Left lung (tissue), 10 donors: ENCODE results near the gene KMT5B. TPM values are rescaled to one million over a fixed set of nuclear protein-coding genes. Genes with fewer than 3 reads are reported as not detected.
A peak's percentile ranks its signal among the peaks of the same experiment; 100 is the strongest.

ENCODE experiments used
- ATAC-seq: fragments of 200-7000 bp; cut with Tn5 transposase; one replicate; pipeline ENCODE4 v1.9.1; 2020; ENCODE audit warnings: moderate library complexity
- DNase-seq, 4 donors: peaks; one replicate each; pipeline ENCODE4 v3.0.0-alpha.2; 2013 to 2020
- H3K27ac ChIP-seq, 2 donors: fragments of 200-600 bp; sonication (generic) in 1 of 2; one replicate each; pipeline versions ENCODE4 v1.5.0 to v1.8.0; 2020 to 2021
- H3K27me3 ChIP-seq, 2 donors: fragments of 200-600 bp; sonication (generic) in 1 of 2; one replicate each; pipeline versions ENCODE4 v1.5.0 to v1.8.0; 2020 to 2021
- H3K36me3 ChIP-seq, 2 donors: fragments of 200-600 bp; sonication (generic) in 1 of 2; one replicate each; pipeline versions ENCODE4 v1.5.0 to v1.8.0; 2020 to 2021
- H3K4me1 ChIP-seq, 2 donors: fragments of 200-600 bp; one replicate each; pipeline ENCODE4 v1.8.0; 2021
- H3K4me3 ChIP-seq, 2 donors: fragments of 200-600 bp; sonication (generic) in 1 of 2; one replicate each; pipeline versions ENCODE4 v1.5.0 to v1.8.0; 2020 to 2021; ENCODE audit warnings: mild to moderate bottlenecking in 1 of 2
- H3K9me3 ChIP-seq, 2 donors: fragments of 200-600 bp; sonication (generic) in 1 of 2; one replicate each; pipeline versions ENCODE4 v1.5.0 to v1.8.0; 2020 to 2021
- intact Hi-C, 2 donors: fragments of 100-400 bp; cut with DNase I; formaldehyde crosslinking; loops; one replicate each; pipeline versions ENCODE4 v1.11.2 to v1.14.2; 2022
- polyA plus RNA-seq, 6 donors: library from polyadenylated mRNA; unstranded; fragments of 120-200 nt; gene quantifications; one replicate each; pipeline ENCODE4 v1.2.1, GENCODE V29; 2013; ENCODE audit not compliant: insufficient read length in 6 of 6
- total RNA-seq, 2 donors: library from RNA; stranded (reverse); fragmentation: NEBNext Ultra II Directional; extraction: Animal tissue kit (Norgen Biotek cat#: 25700); gene quantifications; one replicate each; pipeline ENCODE4 v1.2.1, GENCODE V29; 2021
- TF ChIP-seq, protein P1 (sequence below), 2 donors: fragments of 200-600 bp; sonication (generic) in 1 of 2; IDR thresholded peaks; one replicate each; pipeline versions ENCODE4 v1.5.0 to v1.8.0; 2021; ENCODE audit warnings: antibody characterized with exemption in 2 of 2
- donor health status: DM: no; HTN: yes; CAD: no.
- donor health status: DM: no; HTN: no; CAD: no.

The KMT5B gene
- total and polyA plus RNA-seq, 8 donors = 36.0 to 91.7 (median 86.4) TPM

DNA sequence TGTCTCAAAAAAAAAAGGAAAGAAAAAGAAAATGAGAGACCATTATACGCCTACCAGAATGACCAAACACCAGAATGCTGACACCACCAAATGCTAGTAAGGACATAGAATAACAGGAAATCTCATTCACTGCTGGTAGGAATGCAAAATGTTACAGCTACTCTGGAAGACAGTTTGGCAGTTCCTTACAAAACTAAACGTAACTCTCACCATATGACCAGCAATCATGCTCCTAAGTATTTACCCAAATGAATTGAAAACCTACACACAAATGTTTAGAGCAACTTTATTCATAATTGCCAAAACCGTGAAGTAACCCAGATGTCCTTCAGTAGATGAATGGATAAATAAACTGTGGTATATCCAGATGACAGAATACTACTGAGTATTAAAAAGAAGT, 99.1 kb downstream of the KMT5B start:
- peaks cover 0 to 6% of the 10 kb centered on the region in 2 donors for H3K36me3 ChIP-seq
- intact Hi-C loops = no loop called here
- H3K27ac ChIP-seq = peak overlapping the region; percentile 27 to 34
- ATAC-seq (peak; percentile 20), DNase-seq (peak in 1 of 4 donors; percentile 56)
- peaks cover 9 to 48% of the 10 kb centered on the region in 2 donors for H3K4me1 ChIP-seq
- TF ChIP-seq, protein P1, sequence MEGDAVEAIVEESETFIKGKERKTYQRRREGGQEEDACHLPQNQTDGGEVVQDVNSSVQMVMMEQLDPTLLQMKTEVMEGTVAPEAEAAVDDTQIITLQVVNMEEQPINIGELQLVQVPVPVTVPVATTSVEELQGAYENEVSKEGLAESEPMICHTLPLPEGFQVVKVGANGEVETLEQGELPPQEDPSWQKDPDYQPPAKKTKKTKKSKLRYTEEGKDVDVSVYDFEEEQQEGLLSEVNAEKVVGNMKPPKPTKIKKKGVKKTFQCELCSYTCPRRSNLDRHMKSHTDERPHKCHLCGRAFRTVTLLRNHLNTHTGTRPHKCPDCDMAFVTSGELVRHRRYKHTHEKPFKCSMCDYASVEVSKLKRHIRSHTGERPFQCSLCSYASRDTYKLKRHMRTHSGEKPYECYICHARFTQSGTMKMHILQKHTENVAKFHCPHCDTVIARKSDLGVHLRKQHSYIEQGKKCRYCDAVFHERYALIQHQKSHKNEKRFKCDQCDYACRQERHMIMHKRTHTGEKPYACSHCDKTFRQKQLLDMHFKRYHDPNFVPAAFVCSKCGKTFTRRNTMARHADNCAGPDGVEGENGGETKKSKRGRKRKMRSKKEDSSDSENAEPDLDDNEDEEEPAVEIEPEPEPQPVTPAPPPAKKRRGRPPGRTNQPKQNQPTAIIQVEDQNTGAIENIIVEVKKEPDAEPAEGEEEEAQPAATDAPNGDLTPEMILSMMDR (IDR thresholded peaks at IDR 0.05) = no peak
- H3K27me3 ChIP-seq = no peaks in the 10 kb centered on the region
- no peaks in the 10 kb centered on the region for H3K9me3 ChIP-seq
- H3K4me3 ChIP-seq = no peak overlapping the region

DNA sequence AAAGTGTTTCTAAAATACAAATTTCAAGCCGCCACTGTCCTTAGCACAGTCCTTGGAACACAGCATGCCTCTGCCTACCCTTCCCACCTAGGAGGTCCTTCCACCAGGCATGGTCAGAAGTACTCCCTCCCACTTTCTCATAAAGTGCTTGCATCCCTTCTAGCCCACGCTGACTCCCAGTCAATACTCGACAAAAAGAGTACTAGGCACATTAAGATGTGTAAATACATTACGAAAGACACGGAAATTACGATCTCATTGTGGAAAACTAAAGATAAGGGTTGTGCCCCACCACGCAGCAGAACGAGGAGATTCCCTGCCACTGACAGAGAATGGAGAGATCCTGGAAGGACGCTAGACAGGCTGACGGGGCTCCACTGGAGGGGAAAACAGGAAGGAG, 105.4 kb downstream of the KMT5B start:
- TF ChIP-seq, protein P1 (IDR thresholded peaks at IDR 0.05) = no peak
- H3K27ac ChIP-seq = peak overlapping the region; percentile 25 to 57
- intact Hi-C loops = no loop called here
- peaks cover 0 to 6% of the 10 kb centered on the region in 2 donors for H3K36me3 ChIP-seq
- H3K9me3 ChIP-seq = no peaks in the 10 kb centered on the region
- H3K4me3 ChIP-seq = no peak overlapping the region
- DNase-seq (no peak), ATAC-seq (peak; percentile 66)
- peaks cover 0 to 18% of the 10 kb centered on the region in 2 donors for H3K4me1 ChIP-seq
- H3K27me3 ChIP-seq = no peaks in the 10 kb centered on the region

DNA sequence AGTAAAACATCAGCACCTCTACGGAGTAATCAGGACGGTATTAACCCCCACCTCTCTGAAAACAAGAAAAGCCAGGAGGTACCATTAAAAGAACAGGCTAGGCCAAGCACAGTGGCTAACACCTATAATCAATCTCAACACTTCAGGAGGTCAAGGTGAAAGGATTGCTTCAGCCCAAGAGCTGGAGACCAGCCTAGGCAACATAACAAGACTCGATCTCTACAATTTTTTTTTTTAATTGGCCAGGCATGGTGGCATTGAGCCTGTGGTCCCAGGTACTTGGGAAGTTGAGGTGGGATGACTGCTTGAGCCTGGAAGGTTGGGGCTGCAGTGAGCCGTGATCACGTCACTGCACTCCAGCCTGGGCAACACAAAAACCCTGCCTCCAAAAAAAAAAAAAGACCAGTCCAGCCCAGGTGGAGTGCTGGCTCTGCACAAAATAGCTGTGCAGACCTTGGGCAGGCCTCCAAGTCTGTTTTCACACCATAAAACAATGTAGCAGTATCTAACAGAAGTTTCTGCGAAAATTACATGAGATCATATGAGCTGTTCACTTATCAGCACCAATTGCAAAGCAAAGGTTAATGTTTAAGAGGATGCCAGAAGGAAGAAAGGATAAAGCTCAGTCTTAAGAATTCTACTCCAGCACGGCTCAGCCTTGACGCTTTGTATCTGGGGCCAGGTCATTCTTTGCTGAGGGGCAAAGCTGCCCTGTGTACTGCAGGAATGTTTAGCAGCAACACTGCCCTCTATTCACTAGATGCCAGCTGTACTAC, 106.7 kb downstream of the KMT5B start:
- DNase-seq (peak in 2 of 4 donors; percentile 51 to 68), ATAC-seq (peak; percentile 81)

More for the DNA sequence above, 106.7 kb downstream of the KMT5B start:
- intact Hi-C loops = no loop called here
- H3K4me1 ChIP-seq = peaks cover 0 to 18% of the 10 kb centered on the region in 2 donors
- H3K27ac ChIP-seq = peak overlapping the region; percentile 16 to 57
- H3K36me3 ChIP-seq = peaks cover 0 to 6% of the 10 kb centered on the region in 2 donors
- TF ChIP-seq, protein P1 (IDR thresholded peaks at IDR 0.05) = no peak
- H3K27me3 ChIP-seq = no peaks in the 10 kb centered on the region
- H3K9me3 ChIP-seq = no peaks in the 10 kb centered on the region
- no peak overlapping the region for H3K4me3 ChIP-seq

Other genes with a start within 250 kb of the KMT5B start
- 10 to 100 TPM; 52.5 to 98.9 TPM for gene UNC93B1, start 209.2 kb downstream of the KMT5B start, total RNA-seq
- 10 to 100 TPM; 15.7 to 22.6 (median 16.7) TPM for gene UNC93B1, start 209.2 kb downstream of the KMT5B start, polyA plus RNA-seq
- gene ALDH3B1, start 203.0 kb downstream of the KMT5B start, total RNA-seq = 10 to 100 TPM; 59.3 to 87.1 TPM
- gene ALDH3B1, start 203.0 kb downstream of the KMT5B start, polyA plus RNA-seq = 10 to 100 TPM; 12.1 to 18.3 (median 14.1) TPM
- gene NDUFS8, start 182.6 kb downstream of the KMT5B start, total RNA-seq = 100 to 1,000 TPM; 148 to 151 TPM
- 10 to 100 TPM; 44.8 to 72.7 (median 55.9) TPM for gene NDUFS8, start 182.6 kb downstream of the KMT5B start, polyA plus RNA-seq
- 100 to 1,000 TPM; 191 to 323 TPM for gene TCIRG1, start 174.3 kb downstream of the KMT5B start, total RNA-seq
- gene TCIRG1, start 174.3 kb downstream of the KMT5B start, polyA plus RNA-seq = 10 to 100 TPM; 24.3 to 43.0 (median 33.0) TPM
- gene CHKA, start 91.9 kb downstream of the KMT5B start, total RNA-seq = 10 to 100 TPM; 36.8 to 41.7 TPM
- 100 to 1,000 TPM in 1 of 6 donors, 10 to 100 TPM in 5; 74.3 to 106 (median 89.3) TPM for gene CHKA, start 91.9 kb downstream of the KMT5B start, polyA plus RNA-seq
- gene C11orf24, start 58.7 kb upstream of the KMT5B start, total RNA-seq = 10 to 100 TPM; 44.7 to 50.9 TPM
- gene C11orf24, start 58.7 kb upstream of the KMT5B start, polyA plus RNA-seq = 10 to 100 TPM; 17.5 to 29.2 (median 24.3) TPM
- gene LRP5, start 99.3 kb upstream of the KMT5B start, total RNA-seq = 10 to 100 TPM; 48.9 to 57.1 TPM
- 10 to 100 TPM; 54.7 to 71.9 (median 62.5) TPM for gene LRP5, start 99.3 kb upstream of the KMT5B start, polyA plus RNA-seq
- 10 to 100 TPM; 84.6 to 96.8 TPM for gene PPP6R3, start 247.5 kb upstream of the KMT5B start, total RNA-seq
- gene PPP6R3, start 247.5 kb upstream of the KMT5B start, polyA plus RNA-seq = 100 to 1,000 TPM; 104 to 130 (median 112) TPM